ENCODE measurements around the gene MOSPD2. TPM values are rescaled to one million over a fixed set of nuclear protein-coding genes. Genes with fewer than 3 reads are reported as not detected.

The MOSPD2 gene
- total RNA-seq, 4 donors from 2014 or later, result 10.2 to 15.6 (median 11.4) TPM

GRCh38 chrX:14883826-14884225 lies 10.6 kb downstream of the MOSPD2 start:
- no peak for TF ChIP-seq CTCF (IDR thresholded peaks at IDR 0.05)
- no peak for TF ChIP-seq POLR2A (IDR thresholded peaks at IDR 0.05)
- Histone ChIP-seq H3K4me1 (no peaks in the 10 kb centered on the region), H3K9me3 (no peaks in the 10 kb centered on the region), H3K36me3 (no peaks in the 10 kb centered on the region), H3K27ac (no peak overlapping the region), H3K27me3 (no peaks in the 10 kb centered on the region), H3K4me3 (no peak overlapping the region)
- intact Hi-C loops (cut with DNase I), result no loop called here
- DNase-seq, result no peak

GRCh38 chrX:14884714-14885113 lies 11.5 kb downstream of the MOSPD2 start:
- H3K27ac ChIP-seq, result no peak overlapping the region
- intact Hi-C loops (cut with DNase I), result no loop called here
- TF ChIP-seq CTCF (IDR thresholded peaks at IDR 0.05), result no peak
- TF ChIP-seq POLR2A (IDR thresholded peaks at IDR 0.05), result no peak
- no peaks in the 10 kb centered on the region for H3K4me1 ChIP-seq
- no peak overlapping the region for H3K4me3 ChIP-seq
- 56 to 73% methylated on average over 1 of the region's 1 CpG for WGBS, 2 donors
- no peak for DNase-seq
- no peaks in the 10 kb centered on the region for H3K27me3 ChIP-seq
- no peaks in the 10 kb centered on the region for H3K9me3 ChIP-seq
- H3K36me3 ChIP-seq, result no peaks in the 10 kb centered on the region

- TF ChIP-seq POLR2A (IDR thresholded peaks at IDR 0.05) (no peak), CTCF (IDR thresholded peaks at IDR 0.05) (no peak)
- no peak for DNase-seq
- Histone ChIP-seq H3K4me1 (no peaks in the 10 kb centered on the region), H3K4me3 (no peak overlapping the region), H3K27ac (no peak overlapping the region), H3K9me3 (no peaks in the 10 kb centered on the region), H3K36me3 (no peaks in the 10 kb centered on the region), H3K27me3 (no peaks in the 10 kb centered on the region)
- 51 to 79% methylated on average over 2 to 3 of the region's 3 CpGs for WGBS, 2 donors
- intact Hi-C loops (cut with DNase I), result no loop called here
Measured at GRCh38 chrX:14886252-14886651, 13.0 kb downstream of the MOSPD2 start.

- Histone ChIP-seq H3K27me3 (no peaks in the 10 kb centered on the region), H3K9me3 (no peaks in the 10 kb centered on the region), H3K27ac (no peak overlapping the region), H3K4me3 (no peak overlapping the region), H3K4me1 (no peaks in the 10 kb centered on the region), H3K36me3 (peaks cover 0 to 13% (median 0%) of the 10 kb centered on the region in 3 donors)
- no peak for DNase-seq
- no peak for TF ChIP-seq POLR2A (IDR thresholded peaks at IDR 0.05)
- TF ChIP-seq CTCF (IDR thresholded peaks at IDR 0.05), result no peak
- intact Hi-C loops (cut with DNase I), result no loop called here
- 82 to 100% methylated on average over 2 of the region's 2 CpGs for WGBS, 2 donors
Measured at GRCh38 chrX:14896273-14896672, 23.1 kb downstream of the MOSPD2 start.

GRCh38 chrX:14897042-14897441 lies 23.8 kb downstream of the MOSPD2 start:
- TF ChIP-seq CTCF (IDR thresholded peaks at IDR 0.05) (no peak), POLR2A (IDR thresholded peaks at IDR 0.05) (no peak)
- intact Hi-C loops (cut with DNase I), result no loop called here
- H3K4me1 ChIP-seq, result no peaks in the 10 kb centered on the region
- WGBS, 2 donors, result 77 to 88% methylated on average over 2 of the region's 2 CpGs
- no peak overlapping the region for H3K27ac ChIP-seq
- no peaks in the 10 kb centered on the region for H3K9me3 ChIP-seq
- H3K36me3 ChIP-seq, result peaks cover 0 to 13% (median 0%) of the 10 kb centered on the region in 3 donors
- no peak for DNase-seq
- no peaks in the 10 kb centered on the region for H3K27me3 ChIP-seq
- H3K4me3 ChIP-seq, result no peak overlapping the region

All from esophagus squamous epithelium (tissue), 5 donors.